ENCODE data around the gene CNKSR1.

GRCh38 chr1:26224606-26225005 lies 47.3 kb downstream of the CNKSR1 start:
- TF ChIP-seq, protein P1, sequence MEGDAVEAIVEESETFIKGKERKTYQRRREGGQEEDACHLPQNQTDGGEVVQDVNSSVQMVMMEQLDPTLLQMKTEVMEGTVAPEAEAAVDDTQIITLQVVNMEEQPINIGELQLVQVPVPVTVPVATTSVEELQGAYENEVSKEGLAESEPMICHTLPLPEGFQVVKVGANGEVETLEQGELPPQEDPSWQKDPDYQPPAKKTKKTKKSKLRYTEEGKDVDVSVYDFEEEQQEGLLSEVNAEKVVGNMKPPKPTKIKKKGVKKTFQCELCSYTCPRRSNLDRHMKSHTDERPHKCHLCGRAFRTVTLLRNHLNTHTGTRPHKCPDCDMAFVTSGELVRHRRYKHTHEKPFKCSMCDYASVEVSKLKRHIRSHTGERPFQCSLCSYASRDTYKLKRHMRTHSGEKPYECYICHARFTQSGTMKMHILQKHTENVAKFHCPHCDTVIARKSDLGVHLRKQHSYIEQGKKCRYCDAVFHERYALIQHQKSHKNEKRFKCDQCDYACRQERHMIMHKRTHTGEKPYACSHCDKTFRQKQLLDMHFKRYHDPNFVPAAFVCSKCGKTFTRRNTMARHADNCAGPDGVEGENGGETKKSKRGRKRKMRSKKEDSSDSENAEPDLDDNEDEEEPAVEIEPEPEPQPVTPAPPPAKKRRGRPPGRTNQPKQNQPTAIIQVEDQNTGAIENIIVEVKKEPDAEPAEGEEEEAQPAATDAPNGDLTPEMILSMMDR (IDR thresholded peaks at IDR 0.05) = no peak
- no peak for TF ChIP-seq EZH2 (IDR thresholded peaks at IDR 0.05; ENCODE audit: borderline replicate concordance, insufficient read depth, low read depth, low read length, poor library complexity, severe bottlenecking)

All from B cell (primary cell).